ENCODE results near the gene PDK4.
"Not testable (repeated sequence)": the region's sequence is repeated elsewhere in the genome, so short reads cannot be mapped to it uniquely, and the experiment has no call there.

The PDK4 gene

DNA sequence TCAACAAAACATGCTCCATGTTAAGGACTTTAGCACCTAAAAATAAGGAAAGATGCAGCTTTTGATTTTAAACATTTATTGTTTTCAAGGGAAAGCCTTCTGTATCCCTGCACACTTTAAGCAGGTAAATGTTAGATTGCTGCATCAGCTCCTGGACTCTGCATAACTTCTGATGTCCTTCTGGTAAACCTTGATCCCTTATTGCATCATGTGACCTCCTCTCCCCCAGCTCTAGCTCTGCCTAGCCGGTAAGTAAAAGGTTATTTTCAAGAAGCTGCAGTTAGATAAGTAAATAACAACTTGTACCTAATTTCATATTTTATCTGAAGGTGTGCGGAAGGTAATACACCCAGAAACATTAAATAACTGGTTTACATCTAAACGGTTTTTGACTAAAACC is 37.5 kb downstream of the PDK4 start:
- ATAC-seq = no peak

DNA sequence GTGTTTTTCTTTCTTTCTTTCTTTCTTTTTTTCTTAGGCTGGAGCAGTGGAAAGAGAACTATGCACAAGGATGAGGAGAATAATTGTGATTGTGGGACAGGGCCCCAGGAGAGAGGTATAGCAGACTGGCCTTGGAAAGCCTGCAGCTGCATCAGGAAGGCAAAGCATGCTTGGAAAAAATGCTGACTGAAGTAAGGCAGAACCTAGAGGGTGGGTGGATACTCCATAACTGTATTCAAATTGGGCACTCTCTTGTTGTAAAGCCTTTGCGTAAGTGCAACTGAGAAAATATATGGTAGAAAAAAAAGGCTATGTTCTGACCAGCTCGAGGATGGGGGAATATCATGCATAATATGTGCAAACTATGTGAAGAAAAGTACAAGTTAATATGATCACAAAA is 39.5 kb downstream of the PDK4 start:
- no peak for ATAC-seq

DNA sequence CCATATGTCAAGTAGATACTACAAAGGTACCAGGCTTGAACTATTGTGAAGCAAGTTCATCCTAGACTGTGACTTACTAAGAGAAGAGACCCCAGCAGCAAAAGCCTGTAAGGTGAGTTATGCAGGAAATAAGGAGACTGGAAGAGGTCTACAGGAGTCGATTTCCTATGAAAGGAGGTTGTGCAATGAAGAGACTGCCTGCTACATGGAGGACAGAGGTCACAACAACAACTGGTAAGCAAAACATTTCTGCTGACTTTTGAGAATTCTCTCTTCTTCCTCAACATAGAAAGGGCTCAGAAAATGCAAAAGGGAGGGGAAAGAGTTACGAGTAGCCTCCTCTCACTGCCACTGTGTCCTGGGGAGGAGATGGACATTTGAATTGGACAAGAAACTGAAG is 42.4 kb downstream of the PDK4 start:
- ATAC-seq = no peak

DNA sequence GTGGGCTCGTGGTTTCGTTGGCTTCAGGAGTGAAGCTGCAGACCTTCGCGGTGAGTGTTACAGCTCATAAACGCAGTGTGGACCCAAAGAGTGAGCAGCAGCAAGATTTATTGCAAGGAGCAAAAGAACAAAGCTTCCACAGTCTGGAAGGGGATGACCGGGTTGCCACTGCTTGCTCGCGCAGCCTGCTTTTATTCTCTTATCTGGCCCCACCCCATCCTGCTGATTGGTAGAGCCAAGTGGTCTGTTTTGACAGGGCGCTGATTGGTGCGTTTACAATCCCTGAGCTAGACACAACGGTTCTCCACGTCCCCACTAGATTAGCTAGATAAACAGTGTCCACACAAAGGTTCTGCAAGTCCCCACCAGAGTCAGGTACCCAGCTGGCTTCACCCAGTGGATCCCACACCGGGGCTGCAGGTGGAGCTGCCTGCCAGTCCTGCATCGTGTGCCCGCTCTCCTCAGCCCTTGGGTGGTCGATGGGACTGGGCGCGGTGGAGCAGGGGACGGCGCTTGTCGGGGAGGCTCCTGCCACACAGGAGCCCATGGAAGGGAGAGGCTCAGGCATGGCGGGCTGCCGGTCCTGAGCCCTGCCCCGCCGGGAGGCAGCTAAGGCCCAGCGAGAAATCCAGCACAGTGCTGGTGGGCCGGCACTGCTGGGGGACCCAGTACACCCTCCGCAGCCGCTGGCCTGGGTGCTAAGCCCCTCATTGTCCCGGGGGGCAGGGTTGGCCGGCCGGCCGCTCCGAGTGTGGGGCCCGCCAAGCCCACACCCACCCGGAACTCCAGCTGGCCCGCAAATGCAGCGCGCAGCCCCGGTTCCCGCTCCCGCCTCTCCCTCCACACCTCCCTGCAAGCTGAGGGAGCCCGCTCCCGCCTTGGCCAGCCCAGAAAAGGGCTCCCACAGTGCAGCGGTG is 44.0 kb downstream of the PDK4 start:
- ATAC-seq = not testable (repeated sequence)

DNA sequence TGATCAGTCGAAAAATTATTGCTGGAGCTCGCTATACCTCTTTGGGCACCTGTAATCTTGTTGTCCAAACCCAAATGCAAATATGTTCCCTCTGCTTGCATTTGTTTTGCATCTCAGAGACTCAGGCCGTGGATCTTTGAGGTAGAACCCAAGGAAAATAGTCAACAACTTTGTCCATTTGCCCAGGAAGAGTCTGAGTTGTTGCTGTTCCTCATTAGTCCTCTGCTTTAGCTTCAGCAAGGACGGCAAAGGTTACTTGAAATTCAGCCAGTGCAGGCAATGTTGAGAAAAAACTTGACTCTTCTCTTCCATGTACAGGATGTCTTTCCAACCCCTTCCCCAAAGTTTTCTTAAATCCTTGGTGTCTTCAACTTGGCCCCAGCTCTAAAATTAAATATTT is 45.8 kb downstream of the PDK4 start:
- ATAC-seq = no peak

DNA sequence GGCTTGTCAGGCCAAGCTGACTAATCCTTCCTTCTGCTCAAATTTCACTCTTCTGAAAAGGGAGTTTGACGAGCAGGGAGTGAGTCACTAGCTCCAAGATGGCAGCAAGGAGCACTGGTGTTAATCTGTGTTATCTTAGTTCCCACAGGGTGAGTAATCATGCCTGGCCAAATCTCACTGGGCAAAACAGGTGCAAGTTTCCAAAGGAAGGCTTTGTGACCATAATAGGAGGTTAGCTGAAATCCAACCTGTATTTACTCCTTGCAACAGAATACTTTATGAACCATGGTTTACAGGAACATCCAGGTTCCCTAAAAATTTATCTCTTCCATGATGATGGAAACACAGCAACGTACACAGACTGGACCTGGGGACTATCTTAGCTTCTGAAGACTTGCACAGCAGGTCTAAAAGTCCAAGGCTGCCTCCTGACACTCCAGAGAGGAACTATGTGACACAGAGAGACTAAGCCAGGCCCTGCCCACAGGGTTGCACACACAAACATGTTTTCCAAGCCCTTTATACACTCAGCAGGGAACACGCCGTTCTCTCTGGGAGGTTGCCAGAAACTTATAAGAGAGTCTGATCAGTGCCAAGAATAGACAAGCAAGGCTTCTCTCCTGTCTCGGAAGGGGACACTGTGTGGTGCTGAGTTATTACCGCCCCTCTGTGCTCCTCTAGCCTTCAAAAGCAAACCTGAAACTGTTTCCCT is 46.3 kb downstream of the PDK4 start:
- no peak for ATAC-seq

DNA sequence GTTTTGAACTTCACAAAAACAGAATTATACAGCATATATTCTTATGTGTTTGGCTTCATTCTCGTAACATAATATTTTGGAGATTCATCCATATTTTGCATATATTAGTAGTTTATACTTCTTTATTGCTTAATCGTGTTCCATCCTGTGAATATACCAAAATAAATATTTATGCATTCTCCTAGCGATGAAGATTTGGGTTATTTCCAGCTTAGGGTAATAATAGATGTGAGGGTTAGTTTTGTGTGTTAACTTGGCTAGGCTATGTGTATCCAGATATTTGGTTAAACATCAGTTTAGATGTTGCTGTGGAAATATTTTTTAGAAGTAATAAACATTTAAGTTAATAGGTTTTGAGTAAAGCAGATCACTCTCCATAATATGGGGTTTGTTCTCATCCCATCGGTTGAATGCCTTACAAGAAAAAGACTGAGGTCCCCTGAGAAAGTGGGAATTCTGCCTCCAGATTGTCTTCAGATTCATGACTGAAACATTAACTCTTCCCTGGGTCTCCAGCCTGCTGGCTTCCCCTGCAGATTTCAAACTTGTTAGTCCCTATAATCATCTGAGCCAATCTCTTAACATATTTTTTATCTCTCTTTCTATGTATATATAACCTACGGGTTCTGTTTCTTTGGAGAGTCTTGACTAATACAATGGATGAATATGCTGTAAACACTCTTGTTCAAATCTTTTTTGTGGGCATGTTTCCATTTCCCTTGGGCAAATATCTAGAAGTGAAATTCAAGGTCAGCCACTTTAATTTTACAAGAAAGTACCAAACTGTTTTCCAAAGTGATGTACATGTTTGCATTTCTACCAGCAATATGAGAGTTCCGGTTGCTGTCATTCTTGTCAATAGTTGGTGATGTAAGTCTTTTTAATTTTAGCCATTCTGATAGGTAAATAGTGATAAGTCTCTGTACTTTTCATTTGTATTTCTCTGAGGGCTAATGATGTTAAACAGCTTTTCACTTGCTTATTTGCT is 48.7 kb downstream of the PDK4 start:
- ATAC-seq = no peak

DNA sequence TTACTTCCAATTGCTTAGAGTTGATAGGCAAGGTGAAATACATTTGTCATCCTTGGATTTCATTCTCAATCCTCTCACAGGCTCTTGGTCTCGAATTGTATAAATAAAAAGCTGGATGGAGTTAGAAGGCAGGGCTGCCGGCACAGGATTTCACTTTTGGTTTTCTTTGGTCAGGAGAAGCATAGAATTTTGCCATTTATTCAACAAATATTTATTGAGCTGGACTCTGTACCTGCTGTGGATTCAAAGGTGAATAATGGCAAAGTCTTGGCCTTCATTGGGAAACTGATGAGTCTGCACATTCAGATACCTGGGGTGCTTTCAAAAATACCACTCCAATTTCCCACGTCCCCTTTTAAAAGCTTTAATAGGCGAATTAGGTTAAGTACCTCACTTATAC is 49.7 kb downstream of the PDK4 start:
- ATAC-seq = no peak

DNA sequence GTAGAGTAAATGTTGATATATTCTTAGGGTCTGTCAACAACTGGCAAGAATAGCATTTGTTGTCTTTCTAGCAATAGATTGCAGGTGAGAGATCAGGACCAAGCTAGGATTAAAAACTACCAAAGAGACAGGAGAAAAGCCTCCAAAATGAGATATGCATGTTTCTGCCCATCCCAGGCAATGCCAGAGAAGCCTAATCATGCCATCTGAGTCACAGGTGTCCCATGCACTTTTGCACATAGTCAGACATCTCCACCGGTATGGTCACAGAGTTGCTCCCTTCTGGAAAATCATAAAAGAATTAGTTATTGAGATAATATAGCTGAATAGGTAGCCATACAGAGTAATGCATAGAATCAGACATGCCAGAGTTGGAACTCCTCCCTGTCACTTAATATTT is 50.6 kb downstream of the PDK4 start:
- no peak for ATAC-seq

DNA sequence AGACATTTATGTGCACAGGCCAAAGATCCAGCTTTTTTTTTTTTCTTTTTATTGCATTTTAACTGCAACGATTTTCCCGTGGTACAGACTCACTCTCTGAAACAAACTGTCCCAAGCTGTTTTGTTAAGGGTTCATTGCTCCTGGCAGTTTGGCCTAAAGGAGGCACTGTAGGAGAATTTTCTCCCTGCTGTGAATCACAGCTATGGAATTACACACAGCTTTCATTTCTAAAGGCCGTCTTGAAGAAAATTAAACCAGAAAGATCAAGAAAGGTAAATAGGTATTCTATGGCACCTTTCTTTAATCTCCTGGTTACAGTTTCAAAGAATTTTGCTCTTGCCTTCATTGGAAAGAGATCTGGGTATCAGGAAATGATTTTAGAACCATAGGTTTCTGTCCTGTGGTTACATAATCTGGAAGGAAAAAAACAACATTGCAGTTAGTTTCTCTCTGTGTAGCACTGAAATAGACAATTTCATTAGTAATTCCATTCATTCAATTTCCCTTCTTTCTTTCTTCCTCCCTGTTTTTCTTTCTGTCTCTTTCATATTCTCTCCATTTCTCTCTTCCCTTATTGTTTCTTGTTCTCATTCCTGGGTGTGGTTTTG is 51.2 kb downstream of the PDK4 start:
- ATAC-seq = no peak

DNA sequence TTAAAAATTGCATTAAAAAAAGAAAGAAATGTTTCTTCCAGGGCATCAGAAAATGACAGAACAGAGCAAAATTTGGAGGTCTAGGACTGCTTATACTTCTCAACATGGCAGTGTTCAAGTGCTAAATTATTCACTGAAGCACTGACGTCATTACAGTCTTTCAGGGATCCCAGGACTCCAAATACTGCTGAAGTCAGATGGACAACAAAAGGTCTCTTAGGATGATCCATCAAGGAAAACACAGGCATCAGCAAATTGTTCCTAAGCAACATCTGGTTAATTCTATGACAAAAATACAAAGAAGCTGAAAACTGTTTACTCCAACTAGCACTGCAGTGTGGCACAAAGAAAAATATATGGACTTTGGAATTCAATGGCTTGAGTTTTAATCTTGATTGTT is 52.1 kb downstream of the PDK4 start:
- ATAC-seq = no peak

DNA sequence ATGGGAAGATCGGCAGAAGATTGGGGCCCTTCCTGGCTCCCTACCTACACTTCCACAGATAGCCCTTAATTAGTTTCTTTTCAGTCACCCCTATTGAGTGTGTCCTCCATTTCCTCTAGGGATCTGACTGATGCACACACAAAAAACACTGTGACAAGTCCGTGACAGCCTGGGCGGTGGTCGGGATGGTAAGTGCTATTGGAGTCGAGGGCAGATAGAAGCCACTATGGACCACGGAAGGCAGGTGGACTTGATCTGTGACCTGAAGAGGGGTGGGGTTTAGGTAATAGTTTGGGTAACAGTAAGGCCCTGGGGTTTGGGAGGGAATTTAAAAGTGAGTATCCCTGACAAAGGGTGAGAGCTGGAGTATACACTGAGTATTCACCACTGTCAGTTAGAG is 53.0 kb downstream of the PDK4 start:
- ATAC-seq = no peak

DNA sequence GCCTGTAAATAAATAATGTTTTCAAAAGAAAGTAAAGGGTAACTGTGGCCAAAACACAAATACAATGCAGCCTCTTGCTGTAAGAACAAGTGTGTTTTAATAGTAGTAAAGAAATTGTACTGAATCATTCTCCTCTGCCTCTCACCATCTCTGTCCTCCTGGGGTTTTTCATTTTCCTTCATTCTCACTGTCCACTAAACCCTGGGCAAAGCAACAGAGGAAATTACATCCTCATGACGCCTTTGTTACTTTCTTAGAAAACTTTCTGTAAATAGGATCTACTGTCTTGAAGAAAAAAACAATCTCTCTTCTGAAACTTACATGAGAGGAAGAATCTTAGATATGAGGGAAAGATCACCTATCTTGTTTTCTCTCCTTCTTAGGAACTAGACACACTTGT is 56.0 kb downstream of the PDK4 start:
- no peak for ATAC-seq

DNA sequence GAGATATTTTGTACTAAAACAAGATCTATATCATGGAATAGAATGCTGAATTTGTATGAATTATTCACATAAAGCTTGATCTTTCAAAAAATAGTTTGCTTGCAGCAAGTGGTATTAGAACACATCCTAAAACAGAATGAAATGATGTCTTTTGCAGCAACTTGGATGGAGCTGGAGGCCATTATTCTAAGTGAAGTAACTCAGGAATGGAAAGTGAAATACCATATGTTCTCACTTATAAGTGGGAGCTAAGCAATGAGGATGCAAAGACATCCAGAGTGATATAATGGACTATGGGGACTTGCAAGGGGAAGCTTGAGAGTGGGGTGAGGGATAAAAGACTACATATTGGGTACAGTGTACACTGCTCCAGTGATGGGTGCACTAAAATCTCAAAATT is 56.9 kb downstream of the PDK4 start:
- no peak for ATAC-seq

DNA sequence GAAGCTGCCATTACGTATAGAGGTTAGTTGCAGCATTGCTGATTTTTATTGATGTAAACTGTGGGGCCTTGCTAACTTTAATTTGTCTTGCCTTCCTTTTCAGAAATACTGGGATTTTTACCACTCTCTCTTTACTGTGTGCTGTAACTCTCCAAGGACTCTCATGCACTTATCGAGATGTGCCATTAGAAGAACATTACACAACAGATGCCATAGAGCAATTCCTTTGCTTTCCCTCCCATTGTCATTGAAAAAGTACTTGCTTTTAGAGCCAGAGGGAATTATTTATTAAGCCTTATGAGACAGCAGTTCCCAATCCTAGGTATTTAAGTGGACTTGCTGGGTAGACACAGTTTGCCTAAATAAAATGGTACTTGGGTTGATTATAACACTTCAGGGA is 58.8 kb downstream of the PDK4 start:
- ATAC-seq = no peak

DNA sequence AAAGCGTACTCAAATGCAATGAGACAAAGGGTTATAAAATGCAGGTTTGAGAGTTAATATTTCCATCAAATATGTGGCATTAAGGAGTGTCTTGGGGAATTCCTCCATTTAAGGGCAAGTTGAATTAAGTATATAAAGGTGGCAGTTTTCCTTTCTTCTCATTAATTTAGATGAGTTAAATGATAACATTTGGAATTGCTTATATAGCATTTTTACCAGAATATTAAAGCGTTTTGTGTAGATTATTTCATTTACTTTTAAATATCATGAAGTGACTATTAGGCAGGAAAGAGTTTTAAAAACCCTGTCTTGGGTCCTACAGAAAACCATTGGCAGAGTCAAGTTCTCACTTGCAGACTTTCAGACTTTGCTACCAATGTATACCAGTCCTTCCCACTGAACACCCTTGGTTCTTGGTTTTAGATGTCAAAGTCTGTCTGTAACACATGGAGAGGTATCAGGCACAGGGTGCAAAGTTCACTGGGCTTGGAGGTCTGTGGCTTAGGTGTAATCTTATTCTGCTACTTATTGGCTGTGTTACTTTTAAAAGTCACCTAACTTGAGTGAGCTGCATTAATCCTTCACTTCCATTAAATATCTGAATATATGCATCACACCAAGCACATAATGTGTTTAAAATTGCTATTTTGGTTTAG is 59.5 kb downstream of the PDK4 start:
- ATAC-seq = no peak

DNA sequence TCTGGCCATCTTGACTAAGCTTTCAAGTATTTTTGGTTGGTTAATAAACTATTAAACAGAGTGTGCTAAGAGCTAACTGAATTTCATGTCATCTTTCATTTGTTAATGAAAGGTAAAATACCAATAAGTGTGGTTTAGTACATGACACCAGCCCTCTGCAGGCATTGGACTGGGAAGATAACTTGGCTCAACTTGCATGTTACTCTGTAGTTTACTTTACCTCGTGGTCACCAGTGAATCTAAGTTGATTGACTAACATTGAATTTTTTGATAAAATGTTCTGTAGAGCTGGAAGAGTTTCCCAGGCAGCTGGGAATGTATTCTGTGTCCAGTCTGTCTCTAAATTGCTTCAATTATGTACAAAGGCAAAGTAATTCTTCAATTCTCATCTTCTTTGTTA is 60.7 kb downstream of the PDK4 start:
- no peak for ATAC-seq

DNA sequence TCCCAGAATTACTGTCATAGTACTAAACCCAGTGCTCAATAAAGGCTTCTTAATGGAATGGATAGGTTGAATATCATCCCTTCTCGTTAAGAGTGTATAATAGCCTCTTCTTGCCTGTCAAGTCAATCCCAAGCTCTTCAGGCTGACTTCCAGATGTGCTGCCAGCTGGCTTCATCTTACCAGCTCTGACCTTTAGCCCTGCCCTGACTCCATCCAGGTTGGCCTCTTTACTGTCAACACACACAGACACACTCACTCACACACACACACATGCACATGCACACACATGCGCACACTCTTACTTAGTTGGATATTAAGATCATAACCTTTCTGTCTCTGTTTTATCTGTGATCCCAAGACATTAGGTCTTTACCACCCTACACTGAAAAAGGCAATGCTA is 61.5 kb downstream of the PDK4 start:
- ATAC-seq = no peak
